OCI-LY7 (cell line): ENCODE results near the gene PARD6G.

ENCODE experiments used
- EZH2phosphoT487 ChIP-seq: fragments of 200-600 bp; sonication (generic); IDR thresholded peaks from 2 replicates; pipeline ENCODE4 v1.6.1; 2018; ENCODE audit warnings: low read depth, borderline replicate concordance, mild to moderate bottlenecking, mixed run types, antibody characterized with exemption, low read length, moderate library complexity, mixed read lengths
- TF ChIP-seq, protein P1 (sequence below): fragments of 200-600 bp; sonication (generic); conservative IDR thresholded peaks from 2 replicates; pipeline ENCODE4 v1.5.1; 2014; ENCODE audit warnings: mild to moderate bottlenecking, antibody characterized with exemption, low read length, moderate library complexity, mixed read lengths

- TF ChIP-seq, protein P1, sequence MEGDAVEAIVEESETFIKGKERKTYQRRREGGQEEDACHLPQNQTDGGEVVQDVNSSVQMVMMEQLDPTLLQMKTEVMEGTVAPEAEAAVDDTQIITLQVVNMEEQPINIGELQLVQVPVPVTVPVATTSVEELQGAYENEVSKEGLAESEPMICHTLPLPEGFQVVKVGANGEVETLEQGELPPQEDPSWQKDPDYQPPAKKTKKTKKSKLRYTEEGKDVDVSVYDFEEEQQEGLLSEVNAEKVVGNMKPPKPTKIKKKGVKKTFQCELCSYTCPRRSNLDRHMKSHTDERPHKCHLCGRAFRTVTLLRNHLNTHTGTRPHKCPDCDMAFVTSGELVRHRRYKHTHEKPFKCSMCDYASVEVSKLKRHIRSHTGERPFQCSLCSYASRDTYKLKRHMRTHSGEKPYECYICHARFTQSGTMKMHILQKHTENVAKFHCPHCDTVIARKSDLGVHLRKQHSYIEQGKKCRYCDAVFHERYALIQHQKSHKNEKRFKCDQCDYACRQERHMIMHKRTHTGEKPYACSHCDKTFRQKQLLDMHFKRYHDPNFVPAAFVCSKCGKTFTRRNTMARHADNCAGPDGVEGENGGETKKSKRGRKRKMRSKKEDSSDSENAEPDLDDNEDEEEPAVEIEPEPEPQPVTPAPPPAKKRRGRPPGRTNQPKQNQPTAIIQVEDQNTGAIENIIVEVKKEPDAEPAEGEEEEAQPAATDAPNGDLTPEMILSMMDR = no peak
- TF ChIP-seq EZH2phosphoT487 = no peak
Observed at GRCh38 chr18:80178935-80179818, 68.1 kb downstream of the PARD6G start.
